Endothelial cell (in vitro differentiated cells): ENCODE data around the gene EIF3D. TPM values are rescaled to one million over a fixed set of nuclear protein-coding genes. Genes with fewer than 3 reads are reported as not detected.

Experiments used
- DNase-seq: peaks from one replicate; pipeline ENCODE4 v3.0.0; 2021; ENCODE audit warnings: low spot score
- H3K27ac Mint-ChIP-seq: one replicate; pipeline ENCODE4 v1.8.0; 2021; ENCODE audit warnings: mixed read lengths, inconsistent platforms; ENCODE audit not compliant: unreplicated experiment
- H3K27me3 Mint-ChIP-seq: one replicate; pipeline ENCODE4 v1.8.0; 2021; ENCODE audit warnings: mild to moderate bottlenecking, moderate library complexity, mixed read lengths, inconsistent platforms; ENCODE audit not compliant: unreplicated experiment
- H3K36me3 Mint-ChIP-seq: one replicate; pipeline ENCODE4 v1.8.0; 2021; ENCODE audit warnings: mild to moderate bottlenecking, low read depth, mixed read lengths, inconsistent platforms; ENCODE audit not compliant: unreplicated experiment
- H3K4me1 Mint-ChIP-seq: one replicate; pipeline ENCODE4 v1.8.0; 2021; ENCODE audit warnings: mild to moderate bottlenecking, mixed read lengths, inconsistent platforms; ENCODE audit not compliant: unreplicated experiment
- H3K4me3 Mint-ChIP-seq: one replicate; pipeline ENCODE4 v1.8.0; 2021; ENCODE audit warnings: mild to moderate bottlenecking, mixed read lengths, inconsistent platforms; ENCODE audit not compliant: unreplicated experiment
- H3K9me3 Mint-ChIP-seq: one replicate; pipeline ENCODE4 v1.8.0; 2021; ENCODE audit warnings: mixed read lengths, inconsistent platforms; ENCODE audit not compliant: unreplicated experiment
- long read RNA-seq: library from polyadenylated mRNA; unstranded; transcript quantifications from one replicate; pipeline ENCODE4 v2.0.0, GENCODE V29; 2020; ENCODE audit not compliant: unreplicated experiment
- total RNA-seq: library from RNA; stranded (reverse); fragmentation: NEBNext Ultra II Directional; extraction: Animal tissue kit (Norgen Biotek cat#: 25700); gene quantifications from one replicate; pipeline ENCODE4 v1.2.1, GENCODE V29; 2021; ENCODE audit not compliant: unreplicated experiment
- TF ChIP-seq, protein P1 (sequence below): fragments of 200-600 bp; sonication (generic); IDR thresholded peaks from one replicate; pipeline ENCODE4 v1.5.0; 2021; ENCODE audit warnings: antibody characterized with exemption; ENCODE audit not compliant: unreplicated experiment

The EIF3D gene, protein sequence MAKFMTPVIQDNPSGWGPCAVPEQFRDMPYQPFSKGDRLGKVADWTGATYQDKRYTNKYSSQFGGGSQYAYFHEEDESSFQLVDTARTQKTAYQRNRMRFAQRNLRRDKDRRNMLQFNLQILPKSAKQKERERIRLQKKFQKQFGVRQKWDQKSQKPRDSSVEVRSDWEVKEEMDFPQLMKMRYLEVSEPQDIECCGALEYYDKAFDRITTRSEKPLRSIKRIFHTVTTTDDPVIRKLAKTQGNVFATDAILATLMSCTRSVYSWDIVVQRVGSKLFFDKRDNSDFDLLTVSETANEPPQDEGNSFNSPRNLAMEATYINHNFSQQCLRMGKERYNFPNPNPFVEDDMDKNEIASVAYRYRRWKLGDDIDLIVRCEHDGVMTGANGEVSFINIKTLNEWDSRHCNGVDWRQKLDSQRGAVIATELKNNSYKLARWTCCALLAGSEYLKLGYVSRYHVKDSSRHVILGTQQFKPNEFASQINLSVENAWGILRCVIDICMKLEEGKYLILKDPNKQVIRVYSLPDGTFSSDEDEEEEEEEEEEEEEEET
- total RNA-seq: 189 TPM
- long read RNA-seq, transcript EIF3D-201 (15 exons, 2,155 nt): major isoform, 310 of 349 reads
- long read RNA-seq, partial matches to known transcripts: 13 of 349 reads
- long read RNA-seq, other reads (novel, unspliced or antisense): 26 of 349 reads

DNA sequence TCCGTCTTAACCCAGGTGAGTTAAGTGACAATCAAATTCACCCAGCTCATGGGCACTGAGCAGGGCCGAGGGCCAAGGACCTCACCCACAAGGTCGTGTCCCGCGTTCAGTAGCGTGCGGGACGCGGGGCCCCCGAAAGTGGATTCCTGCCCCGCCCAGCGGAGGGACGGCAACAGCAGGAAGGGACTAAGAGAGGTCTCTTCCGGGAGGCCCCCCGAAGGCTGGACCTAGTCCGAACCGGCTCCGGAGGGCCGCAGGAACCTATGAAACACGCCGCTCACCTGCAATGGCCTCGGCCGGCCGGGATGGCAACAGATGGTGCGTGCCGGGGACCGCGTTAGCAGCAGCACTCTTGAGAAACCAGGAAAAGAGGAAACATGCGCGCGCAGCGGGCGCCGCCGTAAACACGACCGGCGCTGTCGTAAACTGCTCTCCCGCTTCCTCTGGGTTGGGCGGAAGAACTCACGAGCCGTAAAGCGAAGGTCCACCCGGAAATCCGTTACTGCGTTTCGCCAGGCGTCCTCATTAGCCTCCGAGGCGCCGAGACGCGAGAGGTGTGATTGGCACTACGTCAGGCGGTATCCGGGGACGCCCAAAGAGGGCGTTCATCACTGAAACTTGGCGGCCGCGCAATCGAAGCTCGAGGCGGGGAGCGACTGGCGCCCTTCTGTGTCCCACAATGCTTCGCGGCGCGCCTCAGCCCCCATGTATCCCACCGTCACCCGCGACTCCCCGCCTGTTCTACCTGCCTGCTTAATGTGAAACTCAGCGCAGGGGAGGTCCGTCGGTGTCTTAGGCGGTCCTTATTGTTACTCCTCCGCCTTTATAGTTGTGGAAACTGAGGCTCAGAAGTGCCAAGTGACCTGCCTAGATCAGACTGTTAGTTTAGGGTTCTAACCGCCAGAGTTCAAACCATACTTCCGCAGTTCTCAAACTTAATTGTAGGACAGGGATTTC is at the start of gene EIF3D:
Gene EIF3D (minus strand): TSS at position 372 of the 957 bp plus-strand sequence. CDS start 3,045 bp downstream, outside the sequence.
- peak within 1 kb of the TSS; percentile 98 for H3K27ac Mint-ChIP-seq
- H3K4me1 Mint-ChIP-seq: no peaks in the 10 kb centered on the region
- H3K4me3 Mint-ChIP-seq: peak within 1 kb of the TSS; percentile 96
- DNase-seq: peak; percentile 97
- H3K9me3 Mint-ChIP-seq: no peaks in the 10 kb centered on the region
- no peaks in the 10 kb centered on the region for H3K27me3 Mint-ChIP-seq
- TF ChIP-seq, protein P1, sequence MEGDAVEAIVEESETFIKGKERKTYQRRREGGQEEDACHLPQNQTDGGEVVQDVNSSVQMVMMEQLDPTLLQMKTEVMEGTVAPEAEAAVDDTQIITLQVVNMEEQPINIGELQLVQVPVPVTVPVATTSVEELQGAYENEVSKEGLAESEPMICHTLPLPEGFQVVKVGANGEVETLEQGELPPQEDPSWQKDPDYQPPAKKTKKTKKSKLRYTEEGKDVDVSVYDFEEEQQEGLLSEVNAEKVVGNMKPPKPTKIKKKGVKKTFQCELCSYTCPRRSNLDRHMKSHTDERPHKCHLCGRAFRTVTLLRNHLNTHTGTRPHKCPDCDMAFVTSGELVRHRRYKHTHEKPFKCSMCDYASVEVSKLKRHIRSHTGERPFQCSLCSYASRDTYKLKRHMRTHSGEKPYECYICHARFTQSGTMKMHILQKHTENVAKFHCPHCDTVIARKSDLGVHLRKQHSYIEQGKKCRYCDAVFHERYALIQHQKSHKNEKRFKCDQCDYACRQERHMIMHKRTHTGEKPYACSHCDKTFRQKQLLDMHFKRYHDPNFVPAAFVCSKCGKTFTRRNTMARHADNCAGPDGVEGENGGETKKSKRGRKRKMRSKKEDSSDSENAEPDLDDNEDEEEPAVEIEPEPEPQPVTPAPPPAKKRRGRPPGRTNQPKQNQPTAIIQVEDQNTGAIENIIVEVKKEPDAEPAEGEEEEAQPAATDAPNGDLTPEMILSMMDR: no peak
- H3K36me3 Mint-ChIP-seq: peaks cover 24% of the 10 kb centered on the region

DNA sequence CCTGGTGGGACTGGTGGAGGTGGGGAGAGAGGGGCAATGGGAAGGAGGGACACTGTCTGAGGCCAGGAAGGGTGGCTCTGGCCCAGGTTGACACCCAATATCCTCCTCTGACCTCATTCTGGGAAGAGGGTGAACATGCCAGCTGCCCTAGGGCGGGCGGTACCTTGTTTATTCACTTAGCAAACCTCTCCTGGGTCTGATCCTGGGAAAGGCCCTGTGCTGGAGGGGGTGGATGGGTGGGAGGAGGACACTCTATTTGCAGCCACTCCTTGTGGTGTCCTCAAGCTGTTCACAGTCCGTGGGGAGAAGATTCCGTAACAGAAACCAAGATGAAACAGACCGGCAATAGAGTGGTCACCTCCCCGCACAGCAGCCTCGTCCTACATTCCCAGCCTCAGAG is 49.7 kb upstream of the EIF3D start:
- no peak overlapping the region for H3K4me3 Mint-ChIP-seq
- no peaks in the 10 kb centered on the region for H3K9me3 Mint-ChIP-seq
- TF ChIP-seq, protein P1: no peak
- H3K27me3 Mint-ChIP-seq: no peaks in the 10 kb centered on the region
- H3K27ac Mint-ChIP-seq: no peak overlapping the region
- H3K4me1 Mint-ChIP-seq: no peaks in the 10 kb centered on the region
- H3K36me3 Mint-ChIP-seq: no peaks in the 10 kb centered on the region
- DNase-seq: no peak

DNA sequence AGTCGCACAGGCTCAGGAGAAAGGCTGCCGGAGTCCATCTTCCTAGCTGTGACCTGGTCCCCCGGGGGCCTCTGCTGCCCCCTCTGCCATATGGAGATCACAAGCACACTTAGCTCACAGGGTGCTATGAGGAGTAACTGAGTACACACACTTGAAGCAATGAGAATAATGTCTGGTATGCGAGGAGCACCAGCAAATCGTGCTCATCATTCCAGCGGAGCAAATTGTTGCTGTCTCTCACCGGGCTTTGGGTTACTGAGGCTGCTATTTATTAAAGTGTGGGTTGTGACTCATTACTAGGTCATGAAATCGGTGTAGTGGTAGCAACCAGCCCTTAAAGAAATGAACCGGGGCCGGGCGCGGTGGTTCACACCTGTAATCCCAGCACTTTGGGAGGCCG is 48.1 kb upstream of the EIF3D start:
- Mint-ChIP-seq H3K27ac (no peak overlapping the region), H3K9me3 (no peaks in the 10 kb centered on the region), H3K4me1 (no peaks in the 10 kb centered on the region), H3K27me3 (no peaks in the 10 kb centered on the region), H3K36me3 (no peaks in the 10 kb centered on the region), H3K4me3 (no peak overlapping the region)
- DNase-seq: no peak
- TF ChIP-seq, protein P1: no peak

DNA sequence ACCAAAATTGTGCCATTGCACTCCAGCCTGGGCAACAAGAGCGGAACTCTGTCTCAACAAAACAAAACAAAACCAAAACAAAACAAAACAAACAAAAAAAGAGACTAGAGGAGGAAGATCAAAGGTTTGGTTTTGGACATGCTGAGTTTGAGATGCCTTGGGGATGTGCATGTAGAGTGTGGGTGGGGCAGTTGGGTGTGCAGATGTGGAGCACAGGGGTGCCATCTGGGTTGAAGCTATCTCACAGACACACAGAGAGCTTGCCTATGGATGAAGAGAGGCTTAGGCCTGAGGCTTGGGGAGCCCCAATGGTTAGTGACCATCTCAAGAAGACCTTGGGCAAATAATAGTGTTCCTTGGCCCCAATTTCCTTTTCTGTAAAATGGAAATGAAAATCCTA is 45.8 kb upstream of the EIF3D start:
- no peaks in the 10 kb centered on the region for H3K9me3 Mint-ChIP-seq
- H3K27ac Mint-ChIP-seq: no peak overlapping the region
- no peaks in the 10 kb centered on the region for H3K36me3 Mint-ChIP-seq
- peaks cover 3% of the 10 kb centered on the region for H3K4me1 Mint-ChIP-seq
- no peak overlapping the region for H3K4me3 Mint-ChIP-seq
- TF ChIP-seq, protein P1: no peak
- no peak for DNase-seq
- no peaks in the 10 kb centered on the region for H3K27me3 Mint-ChIP-seq
